Gastroesophageal sphincter (tissue), 3 donors: ENCODE measurements around the gene FTSJ1.
"Not testable (repeated sequence)": the region's sequence is repeated elsewhere in the genome, so short reads cannot be mapped to it uniquely, and the experiment has no call there.

Experiments
- CTCF ChIP-seq, 4 experiments: fragments of 200-600 bp in 2 of 4; fragments of 450-650 bp in 2 of 4; sonication (generic) in 1 of 4; IDR thresholded peaks; one replicate each; pipeline ENCODE4 v1.5.1; 2017 to 2019; ENCODE audit warnings: antibody characterized with exemption in 4 of 4, mild to moderate bottlenecking in 2 of 4, moderate library complexity in 2 of 4
- EP300 ChIP-seq: sonication (generic); formaldehyde crosslinking; IDR thresholded peaks from one replicate; pipeline ENCODE4 v1.6.1; 2017; ENCODE audit warnings: antibody characterized with exemption, mild to moderate bottlenecking
- POLR2A ChIP-seq, 2 donors: fragments of 450-650 bp; IDR thresholded peaks; one replicate each; pipeline ENCODE4 v1.6.1; 2017; ENCODE audit warnings: antibody characterized with exemption in 2 of 2, mild to moderate bottlenecking in 2 of 2, moderate library complexity in 1 of 2
- POLR2AphosphoS5 ChIP-seq: sonication (generic); formaldehyde crosslinking; IDR thresholded peaks from one replicate; pipeline ENCODE4 v1.6.1; 2017; ENCODE audit warnings: antibody characterized with exemption

- not testable (repeated sequence) for TF ChIP-seq CTCF (IDR thresholded peaks at IDR 0.05); POLR2A (IDR thresholded peaks at IDR 0.05); EP300; POLR2AphosphoS5
These were observed 45.8 kb upstream of the FTSJ1 start for GRCh38 chrX:48430166-48430565.
